Cardiac muscle cell (in vitro differentiated cells and primary cell): ENCODE data around the gene C2CD3. TPM values are rescaled to one million over a fixed set of nuclear protein-coding genes. Genes with fewer than 3 reads are reported as not detected.

ENCODE experiments used
- DNase-seq, 2 donors: peaks; one replicate each; pipeline versions ENCODE4 v3.0.0 to v3.0.0-alpha.2; 2010 to 2017; ENCODE audit warnings: low read depth in 1 of 2, low spot score in 1 of 2
- H3K27ac ChIP-seq: fragments of 200-600 bp; sonication (generic); 2 replicates; pipeline ENCODE4 v1.5.1; 2016
- H3K27me3 ChIP-seq: fragments of 200-600 bp; sonication (generic); 2 replicates; pipeline ENCODE4 v1.6.0; 2016; ENCODE audit warnings: control low read depth
- H3K36me3 ChIP-seq: fragments of 200-600 bp; sonication (generic); 2 replicates; pipeline ENCODE4 v1.5.1; 2016; ENCODE audit warnings: control low read depth
- H3K4me1 ChIP-seq: fragments of 200-600 bp; sonication (generic); 2 replicates; pipeline ENCODE4 v1.8.1; 2017; ENCODE audit warnings: low read depth, mild to moderate bottlenecking, mixed run types
- H3K4me3 ChIP-seq: fragments of 200-600 bp; sonication (generic); 2 replicates; pipeline ENCODE4 v1.5.1; 2016; ENCODE audit warnings: mild to moderate bottlenecking
- H3K9me3 ChIP-seq: fragments of 200-600 bp; sonication (generic); 2 replicates; pipeline ENCODE4 v1.5.1; 2017; ENCODE audit warnings: low read depth, mild to moderate bottlenecking, control low read depth
- CTCF ChIP-seq: IDR thresholded peaks from 2 replicates; pipeline ENCODE4 v1.5.1; 2012; ENCODE audit warnings: low read depth, mild to moderate bottlenecking, low read length
- polyA plus RNA-seq: library from polyadenylated mRNA; unstranded; fragments of >200 nt; fragmentation: Nextera tagmentation; extraction: Ambion mirVana; gene quantifications from 2 replicates; pipeline ENCODE4 v1.2.1, GENCODE V29; 2016
- total RNA-seq: library from RNA; depleted of rRNA; stranded (reverse); fragments of >200 nt; gene quantifications from 2 replicates; pipeline ENCODE4 v1.2.3, GENCODE V29; 2016

Gene C2CD3
- total and polyA plus RNA-seq, 2 experiments from 2014 or later: 10.2 to 13.3 TPM

GRCh38 chr11:73981051-73981805 lies 189.6 kb downstream of the C2CD3 start:
- Histone ChIP-seq H3K36me3 (peaks cover 3% of the 10 kb centered on the region), H3K27ac (no peak overlapping the region), H3K27me3 (no peaks in the 10 kb centered on the region), H3K4me1 (peaks cover 8% of the 10 kb centered on the region), H3K4me3 (no peak overlapping the region), H3K9me3 (no peaks in the 10 kb centered on the region)
- TF ChIP-seq CTCF: no peak
- no peak for DNase-seq

DNA sequence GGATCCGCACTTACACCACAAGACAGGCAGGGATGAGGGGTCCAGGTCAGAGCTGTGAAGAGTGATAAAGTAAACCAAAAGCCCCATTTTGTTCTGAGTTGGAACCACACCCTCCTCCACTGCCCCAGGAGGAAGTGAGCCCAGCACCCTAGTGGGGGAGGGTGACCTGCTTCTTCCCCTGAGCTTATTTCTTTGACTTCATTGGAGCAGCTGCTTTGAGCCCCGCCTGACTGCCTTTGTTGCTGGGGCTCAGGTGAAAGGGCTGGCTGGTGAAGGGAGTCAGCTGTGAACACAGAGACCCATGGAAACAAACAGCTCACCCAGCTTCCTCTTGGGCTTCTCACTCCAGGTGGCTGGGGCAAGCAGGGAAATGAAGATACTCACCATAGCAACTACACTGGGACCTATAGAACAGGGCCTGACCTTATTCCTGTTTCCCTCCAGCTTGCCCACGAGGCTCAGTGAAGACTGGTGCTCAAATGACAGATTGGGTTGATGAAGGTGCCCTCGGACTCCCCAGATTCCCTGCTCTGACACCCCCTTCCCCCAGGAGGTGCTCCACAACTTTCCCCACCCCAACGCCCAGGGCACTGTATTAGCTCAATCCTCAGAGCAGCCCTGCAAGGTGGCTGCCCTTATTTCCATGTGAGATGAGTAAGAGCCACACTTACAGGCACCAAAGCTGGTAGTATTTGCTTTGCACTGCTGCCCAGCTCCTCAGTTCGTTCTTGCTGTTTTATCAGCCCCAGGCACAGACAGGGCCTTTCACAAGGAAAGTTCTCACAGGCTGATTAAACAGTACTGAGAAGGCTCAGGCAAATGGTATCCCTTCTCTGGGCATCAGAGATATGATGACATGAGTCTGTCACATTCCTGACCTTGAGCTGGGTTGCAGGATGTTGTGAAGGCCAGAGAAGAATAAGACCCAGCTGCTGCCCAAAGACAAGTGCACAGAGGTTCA lies 190.5 kb downstream of the C2CD3 start:
- H3K4me1 ChIP-seq: peaks cover 8% of the 10 kb centered on the region
- no peak overlapping the region for H3K4me3 ChIP-seq
- DNase-seq: no peak
- H3K27me3 ChIP-seq: no peaks in the 10 kb centered on the region
- TF ChIP-seq CTCF: no peak
- H3K36me3 ChIP-seq: peaks cover 7% of the 10 kb centered on the region
- no peaks in the 10 kb centered on the region for H3K9me3 ChIP-seq
- H3K27ac ChIP-seq: no peak overlapping the region

GRCh38 chr11:73978576-73979086 lies 192.2 kb downstream of the C2CD3 start:
- H3K4me1 ChIP-seq: peaks cover 2% of the 10 kb centered on the region
- no peaks in the 10 kb centered on the region for H3K9me3 ChIP-seq
- no peak for DNase-seq
- no peak overlapping the region for H3K27ac ChIP-seq
- peaks cover 7% of the 10 kb centered on the region for H3K36me3 ChIP-seq
- H3K27me3 ChIP-seq: no peaks in the 10 kb centered on the region
- H3K4me3 ChIP-seq: no peak overlapping the region
- no peak for TF ChIP-seq CTCF

DNA sequence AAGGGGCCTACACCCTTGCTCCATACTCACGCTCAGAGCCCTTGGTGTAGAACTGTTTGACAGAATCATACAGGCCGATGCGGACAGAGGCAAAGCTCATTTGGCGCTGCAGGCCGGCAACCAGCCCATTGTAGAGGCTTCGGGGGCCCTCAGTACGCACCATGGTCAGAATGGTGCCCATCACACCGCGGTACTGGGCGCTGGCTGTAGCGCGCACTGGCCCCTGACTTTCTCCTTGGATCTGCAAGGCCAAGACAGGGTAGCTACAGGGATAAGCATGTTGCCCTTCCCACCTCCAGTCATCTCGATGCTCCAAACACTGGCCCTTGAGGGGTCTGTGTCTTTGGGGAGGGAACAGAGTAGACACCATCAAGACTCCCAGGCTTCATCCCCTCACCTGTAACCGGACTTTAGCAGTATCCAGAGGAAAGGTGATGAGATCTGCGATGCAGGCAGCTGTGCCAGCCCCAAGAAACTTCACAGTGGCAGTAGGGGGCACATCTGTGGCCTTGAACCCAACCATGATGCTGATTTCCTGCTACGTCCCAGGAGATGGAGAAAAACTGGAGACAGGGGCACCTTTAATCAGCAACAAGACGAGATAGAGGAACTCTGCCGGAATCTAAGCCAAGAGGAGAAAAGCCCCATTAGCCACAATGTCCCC lies 192.8 kb downstream of the C2CD3 start:
- no peaks in the 10 kb centered on the region for H3K9me3 ChIP-seq
- TF ChIP-seq CTCF: no peak
- peaks cover 7% of the 10 kb centered on the region for H3K36me3 ChIP-seq
- no peaks in the 10 kb centered on the region for H3K4me1 ChIP-seq
- H3K4me3 ChIP-seq: no peak overlapping the region
- DNase-seq: no peak
- H3K27ac ChIP-seq: no peak overlapping the region
- H3K27me3 ChIP-seq: no peaks in the 10 kb centered on the region

- DNase-seq: no peak
Measured at GRCh38 chr11:73976451-73977151, 194.2 kb downstream of the C2CD3 start.

More at GRCh38 chr11:73976451-73977151, 194.2 kb downstream of the C2CD3 start:
- H3K4me1 ChIP-seq: no peaks in the 10 kb centered on the region
- no peak for TF ChIP-seq CTCF
- peaks cover 7% of the 10 kb centered on the region for H3K36me3 ChIP-seq
- no peak overlapping the region for H3K4me3 ChIP-seq
- H3K9me3 ChIP-seq: no peaks in the 10 kb centered on the region
- H3K27me3 ChIP-seq: no peaks in the 10 kb centered on the region
- no peak overlapping the region for H3K27ac ChIP-seq
